ENCODE data around the gene DDX39B.
"Not testable (repeated sequence)": the region's sequence is repeated elsewhere in the genome, so short reads cannot be mapped to it uniquely, and the experiment has no call there.

Gene DDX39B

GRCh38 chr6:31541658-31542521, at the start of gene DDX39B:
Gene DDX39B, minus strand, starts transcription at chr6:31542003. Its CDS starts 1,471 bp downstream, at chr6:31540532.
- ATAC-seq: peak; percentile 80
- peak; percentile 94 for DNase-seq

GRCh38 chr6:31590691-31591090, 48.9 kb upstream of the DDX39B start:
- ATAC-seq, DNase-seq: not testable (repeated sequence)

GRCh38 chr6:31588871-31589650, 47.3 kb upstream of the DDX39B start:
- no peak for DNase-seq
- ATAC-seq: no peak

GRCh38 chr6:31587791-31588777, 46.3 kb upstream of the DDX39B start:
- no peak for DNase-seq
- ATAC-seq: peak; percentile 9

- ATAC-seq: peak; percentile 16
- peak; percentile 48 for DNase-seq
Measured at GRCh38 chr6:31586599-31587281, 44.9 kb upstream of the DDX39B start.

GRCh38 chr6:31586008-31586407, 44.2 kb upstream of the DDX39B start, which contains the start of gene LST1:
Gene LST1, plus strand, starts transcription at chr6:31586277. Its CDS starts 1,023 bp downstream, at chr6:31587300.
- DNase-seq (no peak), ATAC-seq (no peak)

- ATAC-seq: peak; percentile 20
- DNase-seq: peak; percentile 49
Measured at GRCh38 chr6:31585491-31585890, 43.7 kb upstream of the DDX39B start.

GRCh38 chr6:31582230-31582643, 40.4 kb upstream of the DDX39B start, which contains the start of gene LTB:
Gene LTB, minus strand, starts transcription at chr6:31582424. Its CDS starts 7 bp downstream, at chr6:31582417.
- DNase-seq: peak; percentile 55

GRCh38 chr6:31581434-31582229, 39.8 kb upstream of the DDX39B start:
- no peak for ATAC-seq
- DNase-seq: no peak

More at GRCh38 chr6:31582230-31582643, 40.4 kb upstream of the DDX39B start, which contains the start of gene LTB:
- ATAC-seq: no peak

- DNase-seq (peak; percentile 96), ATAC-seq (peak; percentile 81)
Measured at GRCh38 chr6:31580807-31581433, 39.1 kb upstream of the DDX39B start.

GRCh38 chr6:31580438-31580740, 38.6 kb upstream of the DDX39B start:
- ATAC-seq: peak; percentile 1
- peak; percentile 35 for DNase-seq

GRCh38 chr6:31579546-31580437, 38.0 kb upstream of the DDX39B start:
- DNase-seq: peak; percentile 51
- peak; percentile 17 for ATAC-seq

- ATAC-seq: no peak
- no peak for DNase-seq
Measured at GRCh38 chr6:31579119-31579505, 37.3 kb upstream of the DDX39B start.

- DNase-seq: no peak
- no peak for ATAC-seq
Measured at GRCh38 chr6:31578184-31579118, 36.6 kb upstream of the DDX39B start.

- no peak for DNase-seq
- no peak for ATAC-seq
Measured at GRCh38 chr6:31577579-31577966, 35.8 kb upstream of the DDX39B start.

- DNase-seq (peak; percentile 60), ATAC-seq (no peak)
Measured at GRCh38 chr6:31576897-31577578, 35.2 kb upstream of the DDX39B start.
